Calu3 (cell line): ENCODE data around the gene CDK5R2. TPM values are rescaled to one million over a fixed set of nuclear protein-coding genes. Genes with fewer than 3 reads are reported as not detected.

ENCODE experiments used
- BruUV-seq: library from RNA; stranded (reverse); fragments of 400-500 nt; replicated peaks from 2 replicates; lab custom pipeline; 2021; lab: Mats Ljungman, UMichigan
- CTCF ChIA-PET: fragments of 300-600 bp; sonication (Branson Sonifier 250); formaldehyde crosslinking; loops from one replicate; lab custom pipeline; 2022; ENCODE audit warnings: antibody characterized with exemption; lab: Charles Lee
- DNase-seq: peaks from one replicate; pipeline ENCODE4 v3.0.0; 2022
- H3K27ac Mint-ChIP-seq: one replicate; pipeline ENCODE4 v1.8.0; 2022; ENCODE audit warnings: mixed read lengths; ENCODE audit not compliant: unreplicated experiment
- H3K27me3 Mint-ChIP-seq: one replicate; pipeline ENCODE4 v1.8.0; 2022; ENCODE audit warnings: mixed read lengths; ENCODE audit not compliant: unreplicated experiment
- H3K36me3 Mint-ChIP-seq: one replicate; pipeline ENCODE4 v1.8.0; 2022; ENCODE audit warnings: mild to moderate bottlenecking, moderate library complexity, mixed read lengths; ENCODE audit not compliant: insufficient read depth, unreplicated experiment
- H3K4me1 Mint-ChIP-seq: one replicate; pipeline ENCODE4 v1.8.0; 2022; ENCODE audit warnings: mild to moderate bottlenecking, low read depth, mixed read lengths; ENCODE audit not compliant: unreplicated experiment
- H3K4me3 Mint-ChIP-seq: one replicate; pipeline ENCODE4 v1.8.0; 2022; ENCODE audit warnings: mild to moderate bottlenecking, low read depth, moderate library complexity, mixed read lengths; ENCODE audit not compliant: unreplicated experiment
- H3K9me3 Mint-ChIP-seq: one replicate; pipeline ENCODE4 v1.8.0; 2022; ENCODE audit warnings: low read depth, mixed read lengths; ENCODE audit not compliant: unreplicated experiment
- intact Hi-C: fragments of 100-400 bp; cut with micrococcal nuclease; formaldehyde crosslinking; loops from one replicate; pipeline ENCODE4 v1.10.0; 2022; ENCODE audit not compliant: unreplicated experiment
- total RNA-seq: library from RNA; stranded (reverse); gene quantifications from 2 replicates; pipeline ENCODE4 v1.2.3, GENCODE V29; 2022
- TF ChIP-seq, protein P1 (sequence below): fragments of 200-600 bp; IDR thresholded peaks from one replicate; pipeline ENCODE4 v1.8.0; 2022; ENCODE audit warnings: antibody characterized with exemption; ENCODE audit not compliant: unreplicated experiment

CDK5R2 gene
- total RNA-seq, 1 experiment from 2014 or later, result 0.59 TPM

DNA sequence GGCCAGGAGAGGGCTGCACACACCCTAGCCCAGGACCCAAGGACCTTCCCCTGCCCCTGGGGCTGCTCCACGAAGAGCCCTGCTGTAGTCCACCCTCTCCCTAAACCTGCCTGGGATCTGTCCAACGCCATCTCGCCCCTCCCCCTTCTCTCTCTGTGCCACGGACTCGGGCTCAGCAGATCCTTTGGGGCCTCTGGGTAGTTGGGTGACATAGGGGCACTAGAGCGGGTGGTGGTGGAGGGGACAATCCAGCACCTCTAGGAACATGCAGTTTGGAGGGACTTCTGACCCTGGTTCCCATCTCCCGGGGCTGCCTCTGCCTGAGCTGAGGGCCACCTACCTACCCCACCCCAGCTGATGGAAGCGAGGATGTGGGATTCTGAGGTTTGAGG, 41.1 kb downstream of the CDK5R2 start:
- H3K27ac Mint-ChIP-seq, result no peak overlapping the region
- TF ChIP-seq, protein P1, sequence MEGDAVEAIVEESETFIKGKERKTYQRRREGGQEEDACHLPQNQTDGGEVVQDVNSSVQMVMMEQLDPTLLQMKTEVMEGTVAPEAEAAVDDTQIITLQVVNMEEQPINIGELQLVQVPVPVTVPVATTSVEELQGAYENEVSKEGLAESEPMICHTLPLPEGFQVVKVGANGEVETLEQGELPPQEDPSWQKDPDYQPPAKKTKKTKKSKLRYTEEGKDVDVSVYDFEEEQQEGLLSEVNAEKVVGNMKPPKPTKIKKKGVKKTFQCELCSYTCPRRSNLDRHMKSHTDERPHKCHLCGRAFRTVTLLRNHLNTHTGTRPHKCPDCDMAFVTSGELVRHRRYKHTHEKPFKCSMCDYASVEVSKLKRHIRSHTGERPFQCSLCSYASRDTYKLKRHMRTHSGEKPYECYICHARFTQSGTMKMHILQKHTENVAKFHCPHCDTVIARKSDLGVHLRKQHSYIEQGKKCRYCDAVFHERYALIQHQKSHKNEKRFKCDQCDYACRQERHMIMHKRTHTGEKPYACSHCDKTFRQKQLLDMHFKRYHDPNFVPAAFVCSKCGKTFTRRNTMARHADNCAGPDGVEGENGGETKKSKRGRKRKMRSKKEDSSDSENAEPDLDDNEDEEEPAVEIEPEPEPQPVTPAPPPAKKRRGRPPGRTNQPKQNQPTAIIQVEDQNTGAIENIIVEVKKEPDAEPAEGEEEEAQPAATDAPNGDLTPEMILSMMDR, result no peak
- H3K4me1 Mint-ChIP-seq, result peaks cover 40% of the 10 kb centered on the region
- CTCF ChIA-PET, result no interaction called here
- no peak for DNase-seq
- no peaks in the 10 kb centered on the region for H3K9me3 Mint-ChIP-seq
- H3K4me3 Mint-ChIP-seq, result no peak overlapping the region
- BruUV-seq, result no TSS peak
- H3K36me3 Mint-ChIP-seq, result peaks cover 24% of the 10 kb centered on the region
- intact Hi-C loops, result no loop called here
- peaks cover 73% of the 10 kb centered on the region for H3K27me3 Mint-ChIP-seq

DNA sequence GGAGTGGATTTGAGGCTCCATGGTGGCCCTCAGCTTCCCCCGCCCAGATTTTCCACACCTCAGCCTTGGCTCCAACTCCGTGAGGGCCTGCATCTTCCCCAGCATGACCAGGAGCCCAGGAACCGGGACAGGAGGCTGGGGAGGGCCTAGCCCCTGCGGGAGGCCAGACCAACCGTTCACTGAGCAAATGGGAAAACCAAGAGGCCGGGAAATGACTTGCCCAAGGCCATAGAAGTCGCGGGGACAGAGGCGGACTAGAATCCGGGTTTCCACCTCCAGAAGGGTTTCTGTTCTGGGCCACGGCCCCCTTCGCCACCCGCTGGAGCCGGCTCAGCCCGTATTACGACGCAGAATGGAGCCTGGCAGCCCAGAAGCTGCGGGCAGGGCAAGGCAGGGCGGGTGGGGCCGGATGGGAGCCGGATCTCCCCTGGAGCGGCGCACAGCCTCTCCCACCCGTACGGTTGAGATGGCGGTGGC, 41.7 kb downstream of the CDK5R2 start:
- Mint-ChIP-seq H3K27ac (no peak overlapping the region), H3K36me3 (peaks cover 21% of the 10 kb centered on the region), H3K9me3 (no peaks in the 10 kb centered on the region), H3K4me3 (peak overlapping the region; percentile 76), H3K27me3 (peaks cover 73% of the 10 kb centered on the region), H3K4me1 (peaks cover 40% of the 10 kb centered on the region)
- intact Hi-C loops, result no loop called here
- CTCF ChIA-PET, result interaction anchor here (0.5 to 2.1 kb wide), 10 partner anchors 8 to 294 kb away, joined by 3 to 18 read pairs (median 4); partner anchors contain the start of genes CDK5R2 and CRYBA2
- TF ChIP-seq, protein P1, result no peak
- DNase-seq, result no peak
- no TSS peak for BruUV-seq

DNA sequence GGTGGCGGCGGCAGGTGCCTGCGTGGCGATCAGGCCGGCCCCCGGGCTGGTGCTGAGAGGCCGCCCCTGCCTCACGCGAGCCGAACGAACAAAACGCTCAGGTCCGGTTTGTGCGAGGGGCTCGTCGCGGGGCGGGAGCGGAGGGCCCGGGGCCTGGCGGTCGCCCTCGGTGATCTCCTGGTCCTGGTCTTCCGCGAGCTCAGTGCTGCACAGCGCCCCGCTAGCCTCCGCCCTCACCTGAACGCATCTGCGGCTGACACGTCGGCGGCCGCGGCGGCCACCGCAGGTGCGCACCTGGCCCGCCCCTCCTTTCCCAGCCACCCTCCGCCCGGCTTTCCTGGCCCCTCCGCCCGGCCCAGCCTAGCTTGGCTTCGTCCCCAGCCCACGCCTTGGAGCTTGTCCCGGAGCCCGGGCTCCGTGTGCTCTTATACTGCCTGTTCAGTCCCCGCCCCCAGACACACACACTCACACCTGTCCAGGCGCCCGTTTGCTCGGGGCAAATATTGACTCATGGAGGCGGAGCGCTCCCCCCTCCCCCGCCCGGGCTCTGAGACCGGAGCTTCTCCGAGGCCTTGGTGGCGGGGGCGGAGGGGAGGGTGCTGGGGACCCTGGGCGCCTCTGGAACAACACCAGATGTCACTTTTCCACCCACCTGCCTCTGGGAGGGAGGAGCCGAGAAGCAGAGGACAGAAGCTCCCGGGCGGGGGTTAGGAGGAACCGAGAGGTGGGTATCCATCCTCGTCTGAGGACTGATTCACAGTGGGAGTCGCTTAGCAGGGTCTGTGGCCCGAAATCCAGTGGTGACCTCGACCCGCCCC, 42.3 kb downstream of the CDK5R2 start:
- intact Hi-C loops, result loop anchor here (2.0 kb wide), 1 partner anchor 153 kb away; no protein-coding TSS in a partner anchor

More for the DNA sequence above, 42.3 kb downstream of the CDK5R2 start:
- no TSS peak for BruUV-seq
- no peaks in the 10 kb centered on the region for H3K9me3 Mint-ChIP-seq
- H3K36me3 Mint-ChIP-seq, result peaks cover 19% of the 10 kb centered on the region
- DNase-seq, result peak; percentile 59
- H3K27ac Mint-ChIP-seq, result peak overlapping the region; percentile 18
- H3K4me1 Mint-ChIP-seq, result peaks cover 39% of the 10 kb centered on the region
- peak overlapping the region; percentile 76 for H3K4me3 Mint-ChIP-seq
- CTCF ChIA-PET, result interaction anchor here (0.5 to 2.1 kb wide), 15 partner anchors 8 to 293 kb away, joined by 3 to 18 read pairs (median 4); partner anchors contain the start of genes CDK5R2 and CRYBA2
- TF ChIP-seq, protein P1, result no peak
- H3K27me3 Mint-ChIP-seq, result peaks cover 69% of the 10 kb centered on the region
